SK-N-SH treated with all-trans-retinoic acid at 6 μM for 48 hours (cell line): ENCODE measurements around the gene IQGAP3.

Experiments
- ARNTL ChIP-seq: fragments of 450-650 bp; formaldehyde crosslinking; IDR thresholded peaks from 2 replicates; pipeline ENCODE4 v1.5.0; 2020; ENCODE audit warnings: low read depth, mild to moderate bottlenecking, moderate library complexity, borderline replicate concordance
- TCF4 ChIP-seq: fragments of 250-450 bp; sonication (Bioruptor Pico); IDR thresholded peaks from 2 replicates; pipeline ENCODE4 v1.8.0; 2021; ENCODE audit warnings: mild to moderate bottlenecking, moderate library complexity, borderline replicate concordance
- TOX ChIP-seq: fragments of 250-450 bp; sonication (Bioruptor Pico); IDR thresholded peaks from 2 replicates; pipeline ENCODE4 v1.8.0; 2021; ENCODE audit warnings: mild to moderate bottlenecking, moderate library complexity, borderline replicate concordance
- ZNF565 ChIP-seq: fragments of 450-650 bp; formaldehyde crosslinking; conservative IDR thresholded peaks from 2 replicates; pipeline ENCODE4 v1.5.0; 2020; ENCODE audit warnings: low read depth, mild to moderate bottlenecking, moderate library complexity
- ZNF8 ChIP-seq: fragments of 450-650 bp; formaldehyde crosslinking; IDR thresholded peaks from 2 replicates; pipeline ENCODE4 v1.5.0; 2020; ENCODE audit warnings: mild to moderate bottlenecking, moderate library complexity

DNA sequence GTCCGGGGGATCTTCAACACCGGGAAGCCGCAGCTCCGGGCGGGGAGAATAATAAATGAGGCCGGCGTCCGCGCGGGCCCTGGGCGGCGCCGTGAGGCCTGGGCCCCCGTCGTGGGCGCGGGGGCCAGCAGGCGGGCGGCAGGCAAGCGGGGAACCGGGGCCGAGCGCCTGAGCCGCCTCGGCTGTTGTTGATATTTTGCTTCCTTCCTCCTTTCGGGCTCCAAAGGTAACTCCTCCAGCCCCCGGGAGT is 71.9 kb downstream of the IQGAP3 start, which contains the start of gene MEF2D:
- TF ChIP-seq TCF4 (CRISPR knock-in tag) (no peak), ZNF8 (CRISPR knock-in tag) (no peak), TOX (CRISPR knock-in tag) (no peak), ARNTL (CRISPR knock-in tag) (no peak), ZNF565 (CRISPR knock-in tag) (no peak)
